Fibroblast of lung (primary cell): Measurements from ENCODE around the gene CTNNB1. TPM values are rescaled to one million over a fixed set of nuclear protein-coding genes. Genes with fewer than 3 reads are reported as not detected.
A peak's percentile ranks its signal among the peaks of the same experiment; 100 is the strongest.

Source experiments
- DNase-seq, 2 donors: peaks; one replicate each; pipeline versions ENCODE4 v3.0.0 to v3.0.0-alpha.2; 2010; ENCODE audit warnings: low read depth in 2 of 2
- H2AFZ ChIP-seq: 2 replicates; pipeline ENCODE4 v1.5.1; 2012; ENCODE audit warnings: low read length, control low read depth, inconsistent platforms
- H3K27ac ChIP-seq: 2 replicates; pipeline ENCODE4 v1.5.1; 2011; ENCODE audit warnings: low read length, control low read depth; ENCODE audit not compliant: insufficient read depth
- H3K27me3 ChIP-seq: 2 replicates; pipeline ENCODE4 v1.5.1; 2011; ENCODE audit warnings: mild to moderate bottlenecking, low read length; ENCODE audit not compliant: control insufficient read depth, insufficient read depth
- H3K36me3 ChIP-seq: 2 replicates; pipeline ENCODE4 v1.5.1; 2011; ENCODE audit warnings: low read length; ENCODE audit not compliant: control insufficient read depth, insufficient read depth
- H3K4me1 ChIP-seq: 2 replicates; pipeline ENCODE4 v1.5.1; 2011; ENCODE audit warnings: low read length; ENCODE audit not compliant: control insufficient read depth, insufficient read depth; ENCODE audit errors: extremely low read depth
- H3K4me2 ChIP-seq: 2 replicates; pipeline ENCODE4 v1.5.1; 2011; ENCODE audit warnings: low read length, control low read depth; ENCODE audit not compliant: insufficient read depth; ENCODE audit errors: extremely low read depth
- H3K4me3 ChIP-seq, 4 experiments: fragments of 200-600 bp in 1 of 4; sonication (generic) in 1 of 4; replicated peaks in 1 of 4; 2 replicates each; pipeline ENCODE4 v1.5.1; 2011 to 2016; ENCODE audit warnings: low read length in 4 of 4, low read depth in 3 of 4, mild to moderate bottlenecking in 3 of 4, control low read depth in 2 of 4, inconsistent platforms in 1 of 4, mixed read lengths in 1 of 4; ENCODE audit not compliant: insufficient read depth in 1 of 4; ENCODE audit errors: control extremely low read depth in 1 of 4
- H3K79me2 ChIP-seq: 2 replicates; pipeline ENCODE4 v1.5.1; 2012; ENCODE audit warnings: mild to moderate bottlenecking, low read length, inconsistent platforms; ENCODE audit not compliant: control insufficient read depth, insufficient read depth
- H3K9ac ChIP-seq: 2 replicates; pipeline ENCODE4 v1.5.1; 2011; ENCODE audit warnings: mild to moderate bottlenecking, low read length, control low read depth; ENCODE audit not compliant: insufficient read depth
- H3K9me3 ChIP-seq: 2 replicates; pipeline ENCODE4 v1.5.1; 2012; ENCODE audit warnings: low read depth, low read length; ENCODE audit not compliant: control insufficient read depth, insufficient read depth
- H4K20me1 ChIP-seq: 2 replicates; pipeline ENCODE4 v1.5.1; 2011; ENCODE audit warnings: low read length; ENCODE audit not compliant: control insufficient read depth, insufficient read depth; ENCODE audit errors: extremely low read depth
- CTCF ChIP-seq, 2 donors: IDR thresholded peaks in 1 of 2; conservative IDR thresholded peaks in 1 of 2; 1 replicate in 1 of 2; 2 replicates in 1 of 2; pipeline ENCODE4 v1.5.1; 2011 to 2012; ENCODE audit warnings: low read length in 2 of 2, control low read depth in 1 of 2, inconsistent platforms in 1 of 2, low read depth in 1 of 2, mild to moderate bottlenecking in 1 of 2
- EZH2 ChIP-seq: IDR thresholded peaks from 2 replicates; pipeline ENCODE4 v1.5.1; 2012; ENCODE audit warnings: low read length, control low read depth, mild to moderate bottlenecking; ENCODE audit errors: missing control alignments
- polyA plus RNA-seq, 2 donors: library from polyadenylated mRNA; depleted of rRNA in 1 of 2; stranded (reverse) in 1 of 2; unstranded in 1 of 2; fragments of >200 nt; gene quantifications; 2 replicates each; pipeline ENCODE4 v1.2.1, GENCODE V29; 2011 to 2012; ENCODE audit warnings: missing spikeins in 1 of 2
- total RNA-seq: library from RNA; depleted of rRNA; stranded (reverse); fragments of >200 nt; gene quantifications from 2 replicates; pipeline ENCODE4 v1.2.1, GENCODE V29; 2014

Gene CTNNB1
- total and polyA plus RNA-seq, 2 donors (not counting 1 experiment from before 2014, with no cell fraction given) = 266 to 792 TPM

GRCh38 chr3:41199866-41200668, 762 bp downstream of the CTNNB1 start:
- peaks cover 14% of the 10 kb centered on the region for H3K4me1 ChIP-seq
- TF ChIP-seq CTCF (conservative IDR thresholded peaks at IDR 0.05 in 1 of 2, IDR thresholded peaks at IDR 0.05 in 1 of 2; ENCODE audit: low read depth in 1 of 2, low read length in 2 of 2) = no peak
- no peak overlapping the region for H2AFZ ChIP-seq
- no peaks in the 10 kb centered on the region for H3K36me3 ChIP-seq
- H3K27me3 ChIP-seq = no peaks in the 10 kb centered on the region
- H3K9me3 ChIP-seq = no peaks in the 10 kb centered on the region
- peaks cover 55% of the 10 kb centered on the region for H3K79me2 ChIP-seq
- peak overlapping the region; percentile 67 for H3K4me2 ChIP-seq
- H4K20me1 ChIP-seq = peaks cover 2% of the 10 kb centered on the region
- DNase-seq = peak; percentile 22 to 31
- peak overlapping the region; percentile 76 to 98 (median 84) for H3K4me3 ChIP-seq
- H3K27ac ChIP-seq = peak overlapping the region; percentile 94
- peak overlapping the region; percentile 91 for H3K9ac ChIP-seq

GRCh38 chr3:41200669-41201021, 1.3 kb downstream of the CTNNB1 start:
- peak overlapping the region; percentile 67 for H3K4me2 ChIP-seq
- H3K27me3 ChIP-seq = no peaks in the 10 kb centered on the region
- TF ChIP-seq CTCF (conservative IDR thresholded peaks at IDR 0.05 in 1 of 2, IDR thresholded peaks at IDR 0.05 in 1 of 2; ENCODE audit: low read depth in 1 of 2, low read length in 2 of 2) (no peak), EZH2 (no peak)
- H3K36me3 ChIP-seq = no peaks in the 10 kb centered on the region
- H3K4me3 ChIP-seq = peak overlapping the region; percentile 68 to 98 (median 72)
- peaks cover 61% of the 10 kb centered on the region for H3K79me2 ChIP-seq
- peak overlapping the region; percentile 71 for H3K27ac ChIP-seq
- H3K9ac ChIP-seq = peak overlapping the region; percentile 38
- H4K20me1 ChIP-seq = peaks cover 3% of the 10 kb centered on the region
- H3K9me3 ChIP-seq = no peaks in the 10 kb centered on the region
- peak; percentile 49 to 80 for DNase-seq
- peaks cover 14% of the 10 kb centered on the region for H3K4me1 ChIP-seq
- no peak overlapping the region for H2AFZ ChIP-seq

GRCh38 chr3:41202075-41202833, 2.9 kb downstream of the CTNNB1 start:
- Histone ChIP-seq H3K36me3 (no peaks in the 10 kb centered on the region), H3K4me2 (peak overlapping the region; percentile 67), H3K4me1 (peaks cover 14% of the 10 kb centered on the region), H3K27me3 (no peaks in the 10 kb centered on the region), H4K20me1 (peaks cover 9% of the 10 kb centered on the region), H3K79me2 (peaks cover 77% of the 10 kb centered on the region), H3K4me3 (peak overlapping the region; percentile 68 to 98 (median 72)), H3K9me3 (no peaks in the 10 kb centered on the region), H3K9ac (no peak overlapping the region), H3K27ac (no peak overlapping the region), H2AFZ (no peak overlapping the region)
- TF ChIP-seq EZH2 (no peak), CTCF (conservative IDR thresholded peaks at IDR 0.05 in 1 of 2, IDR thresholded peaks at IDR 0.05 in 1 of 2; ENCODE audit: low read depth in 1 of 2, low read length in 2 of 2) (no peak)
- DNase-seq = no peak
